Right renal pelvis (tissue), 4 donors: ENCODE data around the gene CAPN10. TPM values are rescaled to one million over a fixed set of nuclear protein-coding genes. Genes with fewer than 3 reads are reported as not detected.

Experiments
- DNase-seq, 4 donors: peaks; one replicate each; pipeline ENCODE4 v3.0.0-alpha.2; 2013; ENCODE audit warnings: low read depth in 4 of 4, low spot score in 3 of 4, missing footprints in 1 of 4
- polyA plus RNA-seq, 4 donors: library from polyadenylated mRNA; unstranded; fragments of 120-200 nt; gene quantifications; one replicate each; pipeline ENCODE4 v1.2.1, GENCODE V29; 2013; ENCODE audit not compliant: insufficient read length in 4 of 4

Gene CAPN10
- polyA plus RNA-seq, 4 donors = 21.3 to 33.1 (median 21.7) TPM

DNA sequence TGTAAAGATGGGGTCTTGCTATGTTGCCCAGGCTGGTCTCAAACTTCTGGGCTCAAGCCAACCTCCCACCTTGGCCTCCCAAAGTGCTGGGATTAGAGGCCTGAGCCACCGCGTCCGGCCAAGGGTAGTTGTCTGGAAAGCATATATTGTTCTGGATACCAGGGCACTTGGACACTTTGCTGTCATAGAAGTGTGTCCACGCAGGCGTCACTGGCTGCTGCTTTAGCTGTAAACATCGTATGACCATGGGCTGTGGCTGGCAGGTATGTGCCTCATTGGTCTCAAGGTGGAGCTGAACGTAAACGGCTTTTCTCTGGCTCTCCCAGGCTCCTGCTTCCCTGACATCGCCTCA is 35.5 kb downstream of the CAPN10 start:
- no peak for DNase-seq

DNA sequence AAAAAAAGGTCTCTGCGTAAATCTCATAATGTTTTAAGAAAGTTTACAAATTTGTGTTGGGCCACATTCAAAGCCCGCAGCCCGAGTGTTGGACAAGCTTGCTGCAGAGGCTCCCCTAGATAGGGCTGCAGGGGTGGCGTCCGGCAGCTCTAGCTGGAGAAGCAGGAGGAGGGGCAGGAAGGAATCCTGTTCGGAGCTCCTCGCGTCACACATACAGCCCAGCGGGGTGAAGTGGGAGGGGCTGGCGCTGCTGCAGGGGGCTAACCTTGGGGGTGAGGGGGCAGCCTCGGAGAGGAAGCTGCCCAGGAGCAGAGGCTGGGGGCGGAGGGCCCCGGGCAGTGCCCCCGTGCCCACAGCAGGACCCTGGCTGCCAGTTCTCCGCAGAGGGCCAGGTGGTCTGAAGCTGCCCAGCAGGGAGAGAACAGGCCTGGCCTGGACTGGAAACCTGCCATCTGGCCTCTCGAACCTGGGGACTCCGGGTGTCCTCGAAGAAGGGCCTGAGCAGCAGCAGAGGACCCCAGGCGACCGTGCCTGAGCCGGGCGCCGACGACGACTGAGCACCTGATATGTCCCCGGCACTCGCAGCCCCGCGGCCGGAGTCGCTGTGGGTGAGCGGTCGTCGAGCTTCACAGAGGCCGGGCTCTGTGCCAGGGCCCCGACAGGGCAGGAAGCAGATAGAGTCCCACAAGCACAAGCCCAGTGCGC is 36.1 kb downstream of the CAPN10 start:
- DNase-seq = no peak

GRCh38 chr2:240623531-240624010 is 37.0 kb downstream of the CAPN10 start:
- no peak for DNase-seq

DNA sequence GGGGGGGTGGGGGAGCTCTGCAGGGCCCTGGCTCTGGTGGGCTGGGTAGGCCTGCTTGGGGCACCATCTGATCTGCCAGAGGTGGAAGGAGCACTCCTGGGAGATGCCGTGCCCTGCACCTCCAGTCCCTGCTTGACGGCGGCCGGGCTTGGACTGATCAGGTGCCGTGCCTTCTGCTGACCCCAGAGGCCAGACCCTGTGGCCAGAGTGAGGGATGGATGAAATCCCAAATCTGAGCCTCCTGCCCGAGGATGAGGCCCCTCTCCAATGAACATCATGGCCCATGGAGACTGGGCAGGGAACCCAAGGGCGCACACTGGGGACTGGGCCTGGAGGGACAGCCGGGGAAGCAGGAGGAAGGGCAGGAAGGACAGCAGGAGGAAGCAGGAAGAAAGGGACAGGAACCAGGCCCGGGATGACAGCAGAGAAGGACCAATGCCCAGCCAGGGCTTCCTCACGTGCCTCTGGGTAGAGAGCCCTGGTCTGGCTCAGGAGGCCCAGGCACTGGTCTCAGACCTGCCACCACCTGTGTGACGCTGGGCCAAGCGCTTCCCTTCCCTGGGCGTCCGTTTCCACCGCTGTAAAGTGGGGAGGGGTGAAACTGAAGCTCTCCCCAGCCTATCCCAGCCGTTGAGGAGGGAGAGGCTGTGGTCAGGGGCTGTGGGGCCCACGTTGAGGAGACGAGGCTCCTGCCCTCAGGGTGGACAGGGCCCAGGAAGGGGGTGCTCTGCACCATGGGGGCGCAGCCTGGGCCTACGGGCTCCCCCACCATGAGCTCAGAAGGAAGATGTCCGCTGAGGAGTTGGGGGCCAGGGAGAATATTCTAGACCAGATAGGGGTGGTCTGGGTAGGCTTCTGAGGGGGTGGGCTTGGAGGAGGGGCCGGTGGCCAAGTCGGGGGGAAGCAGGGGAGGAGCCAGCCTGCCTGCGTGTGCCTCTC is 37.7 kb downstream of the CAPN10 start:
- DNase-seq = no peak

DNA sequence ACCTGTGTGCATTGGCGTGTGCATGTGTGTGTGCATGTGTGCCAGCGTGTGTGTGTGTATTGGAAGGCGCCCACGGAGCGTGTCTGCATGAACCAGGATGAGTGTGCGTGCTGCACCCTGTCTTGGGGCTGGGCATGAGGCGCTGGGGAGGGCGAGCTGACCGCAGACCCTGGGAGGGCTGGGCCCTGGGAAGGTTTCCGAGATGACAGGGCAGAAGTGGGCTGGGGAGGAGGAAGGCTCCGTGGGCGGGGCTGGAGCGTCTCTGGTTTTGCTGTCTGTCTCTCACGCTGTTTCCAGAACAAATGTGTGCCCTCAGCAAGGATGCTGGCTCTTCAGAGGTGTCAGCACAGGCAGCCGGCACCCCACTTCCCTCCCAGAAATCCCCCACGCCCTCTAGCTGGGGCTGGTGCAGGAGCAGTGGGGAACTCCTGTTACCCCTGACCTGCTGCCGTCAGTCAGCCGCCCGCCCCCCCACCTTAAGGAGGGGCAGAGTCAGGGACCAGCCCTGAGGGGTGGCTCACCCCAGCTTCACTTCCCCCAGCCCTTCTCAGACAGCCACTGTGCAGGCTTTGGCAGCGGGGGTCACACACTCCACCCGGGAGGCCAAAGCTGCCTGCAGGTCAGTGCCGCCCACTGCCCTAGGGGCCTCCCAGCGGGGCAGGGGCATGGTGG is 38.6 kb downstream of the CAPN10 start, which contains the start of gene GPR35:
TSS of gene GPR35 (plus strand) at position 531 of the 672 bp plus-strand sequence. CDS start 4,473 bp downstream, outside the sequence.
- no peak for DNase-seq

GRCh38 chr2:240626531-240627300 is 40.2 kb downstream of the CAPN10 start:
- DNase-seq = no peak

GRCh38 chr2:240627736-240628506 is 41.4 kb downstream of the CAPN10 start:
- no peak for DNase-seq

GRCh38 chr2:240628507-240628807 is 41.9 kb downstream of the CAPN10 start:
- DNase-seq = no peak

GRCh38 chr2:240628808-240629618 is 42.5 kb downstream of the CAPN10 start:
- DNase-seq = no peak

GRCh38 chr2:240629619-240629967 is 43.1 kb downstream of the CAPN10 start:
- DNase-seq = no peak

GRCh38 chr2:240629968-240630770 is 43.6 kb downstream of the CAPN10 start:
- DNase-seq = no peak

- no peak for DNase-seq
Observed at GRCh38 chr2:240630771-240631547, 44.4 kb downstream of the CAPN10 start.

- no peak for DNase-seq
Observed at GRCh38 chr2:240631548-240632305, 45.2 kb downstream of the CAPN10 start.

DNA sequence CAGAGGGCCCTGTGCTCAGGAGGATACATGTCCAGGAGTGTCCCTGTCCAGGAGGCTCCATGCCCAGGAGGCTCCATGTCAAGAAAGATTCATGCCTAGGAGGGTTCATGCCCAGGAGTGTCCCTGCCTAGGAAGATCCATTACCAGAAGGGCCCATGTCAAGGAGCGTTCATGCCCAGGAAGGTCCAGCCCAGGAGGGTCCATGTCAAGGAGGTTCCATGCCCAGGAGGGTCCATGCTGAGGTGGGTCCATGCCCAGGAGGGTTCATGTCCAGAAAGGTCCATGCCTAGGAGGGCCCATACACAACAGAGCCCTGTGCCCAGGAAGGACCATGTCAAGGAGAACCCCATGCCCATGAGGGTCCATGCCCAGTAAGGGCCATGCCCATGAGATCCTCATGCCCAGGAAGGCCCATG is 45.8 kb downstream of the CAPN10 start:
- no peak for DNase-seq

DNA sequence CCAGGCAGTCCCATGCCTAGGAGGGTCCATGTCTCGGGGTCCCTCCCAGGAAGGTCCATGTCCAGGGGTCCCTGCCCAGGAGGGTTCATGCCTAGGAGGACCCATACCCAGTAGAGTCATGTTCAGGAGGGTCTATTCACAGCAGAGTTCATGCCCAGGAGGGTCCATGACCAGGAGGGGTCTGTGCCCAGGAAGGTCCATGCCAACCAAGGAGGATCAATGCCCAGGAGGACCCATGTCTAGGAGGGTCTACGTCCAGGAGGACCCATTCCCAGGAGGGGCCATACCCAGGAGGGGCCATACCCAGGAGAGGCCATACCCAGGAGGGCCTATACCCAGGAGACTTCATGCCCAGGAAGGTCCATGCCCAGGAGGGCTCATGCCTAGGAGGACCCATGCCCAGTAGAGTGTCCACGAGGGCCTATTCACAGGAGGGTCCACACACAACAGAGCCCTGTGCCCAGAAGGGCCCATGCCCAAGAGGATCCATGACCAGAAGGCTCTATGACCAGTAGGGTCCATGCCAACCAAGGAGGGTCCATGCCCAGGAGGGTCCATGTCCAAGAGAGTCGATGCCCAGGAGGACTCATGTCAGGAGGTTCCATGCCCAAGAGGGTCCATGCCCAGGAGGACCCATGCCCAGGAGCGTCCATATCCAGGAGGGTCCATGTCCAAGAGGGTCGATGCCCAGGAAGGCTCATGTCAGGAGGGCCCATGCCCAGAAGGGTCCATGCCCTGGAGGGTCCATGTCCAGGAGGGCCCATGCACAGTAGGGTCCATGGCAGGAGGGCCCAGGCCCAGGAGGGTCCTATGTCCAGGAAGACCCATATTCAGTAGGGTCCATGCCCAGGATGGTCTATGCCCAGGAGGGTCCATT is 48.8 kb downstream of the CAPN10 start:
- no peak for DNase-seq
